ENCODE measurements around the gene ECHDC3.
"Not testable (repeated sequence)": the region's sequence is repeated elsewhere in the genome, so short reads cannot be mapped to it uniquely, and the experiment has no call there.

ECHDC3 gene, protein sequence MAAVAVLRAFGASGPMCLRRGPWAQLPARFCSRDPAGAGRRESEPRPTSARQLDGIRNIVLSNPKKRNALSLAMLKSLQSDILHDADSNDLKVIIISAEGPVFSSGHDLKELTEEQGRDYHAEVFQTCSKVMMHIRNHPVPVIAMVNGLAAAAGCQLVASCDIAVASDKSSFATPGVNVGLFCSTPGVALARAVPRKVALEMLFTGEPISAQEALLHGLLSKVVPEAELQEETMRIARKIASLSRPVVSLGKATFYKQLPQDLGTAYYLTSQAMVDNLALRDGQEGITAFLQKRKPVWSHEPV

DNA sequence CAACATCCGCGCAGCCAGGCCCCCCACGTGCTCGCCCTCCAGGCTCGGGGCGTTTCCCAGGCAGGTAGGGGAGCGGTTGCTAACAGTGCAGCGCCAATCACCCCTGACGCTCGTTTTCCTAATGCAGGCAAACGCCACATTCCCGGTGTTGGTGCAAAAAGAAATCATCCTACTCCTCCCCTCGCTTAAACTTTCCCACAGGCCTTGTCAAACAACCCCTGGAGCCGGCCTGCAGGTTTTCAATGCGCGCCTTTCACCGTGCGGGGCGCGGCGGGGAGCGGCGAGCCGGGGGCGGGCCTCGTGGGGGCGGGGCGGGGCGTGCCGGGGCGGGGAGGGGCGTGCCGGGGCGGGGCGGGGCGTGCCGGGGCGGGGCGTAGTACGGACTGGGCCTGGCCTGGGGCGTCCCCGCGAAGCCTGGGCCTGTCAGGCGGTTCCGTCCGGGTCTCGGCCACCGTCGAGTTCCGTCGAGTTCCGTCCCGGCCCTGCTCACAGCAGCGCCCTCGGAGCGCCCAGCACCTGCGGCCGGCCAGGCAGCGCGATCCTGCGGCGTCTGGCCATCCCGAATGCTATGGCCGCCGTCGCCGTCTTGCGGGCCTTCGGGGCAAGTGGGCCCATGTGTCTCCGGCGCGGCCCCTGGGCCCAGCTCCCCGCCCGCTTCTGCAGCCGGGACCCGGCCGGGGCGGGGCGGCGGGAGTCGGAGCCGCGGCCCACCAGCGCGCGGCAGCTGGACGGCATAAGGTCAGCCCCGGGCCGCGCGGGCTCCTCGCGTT, at the start of gene ECHDC3:
Gene ECHDC3 (plus strand): TSS at position 374 of the 770 bp plus-strand sequence. CDS start 195 bp downstream, at position 569.
- DNase-seq, result peak; percentile 17

DNA sequence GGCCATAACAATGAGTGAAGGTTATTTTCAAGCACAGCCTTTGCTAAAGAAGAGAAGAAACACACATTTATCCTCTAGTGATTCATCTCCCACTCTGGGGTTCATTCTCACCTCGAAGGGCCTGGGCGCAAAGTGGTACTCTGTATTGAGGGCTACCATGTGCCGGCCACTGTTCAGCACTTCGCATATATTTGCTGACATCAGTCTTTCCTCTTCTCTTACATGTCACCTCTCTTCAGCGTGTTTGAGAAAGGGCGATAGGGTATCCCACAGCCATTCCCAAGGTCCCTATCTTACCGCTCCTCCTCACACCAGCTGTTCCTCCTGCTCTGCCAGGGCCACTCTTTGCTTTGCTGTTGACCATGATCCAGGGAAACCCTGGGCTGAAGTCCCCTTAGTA, 48.8 kb upstream of the ECHDC3 start:
- no peak for DNase-seq

DNA sequence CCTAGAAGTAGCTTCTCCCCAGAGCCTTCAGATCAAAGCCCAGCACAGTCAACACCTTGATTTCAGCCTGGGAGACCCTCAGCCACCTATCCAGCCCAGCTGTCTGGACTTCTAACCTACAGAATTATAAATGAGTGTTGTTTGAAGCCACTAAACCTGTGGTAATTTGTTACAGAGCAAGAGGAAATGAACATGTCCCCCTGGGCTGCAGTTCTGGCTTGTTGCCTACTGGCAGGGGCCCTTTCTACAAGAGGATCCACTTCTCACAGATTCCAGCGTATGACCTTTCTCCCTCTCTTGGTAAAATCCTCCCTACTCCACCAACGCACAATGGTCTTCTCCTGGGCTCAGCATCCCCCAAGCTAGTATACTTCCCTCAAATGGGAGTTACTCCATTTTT, 46.4 kb upstream of the ECHDC3 start:
- no peak for DNase-seq

- DNase-seq, result peak; percentile 54
Observed at GRCh38 chr10:11697718-11698527, 44.3 kb upstream of the ECHDC3 start.

DNA sequence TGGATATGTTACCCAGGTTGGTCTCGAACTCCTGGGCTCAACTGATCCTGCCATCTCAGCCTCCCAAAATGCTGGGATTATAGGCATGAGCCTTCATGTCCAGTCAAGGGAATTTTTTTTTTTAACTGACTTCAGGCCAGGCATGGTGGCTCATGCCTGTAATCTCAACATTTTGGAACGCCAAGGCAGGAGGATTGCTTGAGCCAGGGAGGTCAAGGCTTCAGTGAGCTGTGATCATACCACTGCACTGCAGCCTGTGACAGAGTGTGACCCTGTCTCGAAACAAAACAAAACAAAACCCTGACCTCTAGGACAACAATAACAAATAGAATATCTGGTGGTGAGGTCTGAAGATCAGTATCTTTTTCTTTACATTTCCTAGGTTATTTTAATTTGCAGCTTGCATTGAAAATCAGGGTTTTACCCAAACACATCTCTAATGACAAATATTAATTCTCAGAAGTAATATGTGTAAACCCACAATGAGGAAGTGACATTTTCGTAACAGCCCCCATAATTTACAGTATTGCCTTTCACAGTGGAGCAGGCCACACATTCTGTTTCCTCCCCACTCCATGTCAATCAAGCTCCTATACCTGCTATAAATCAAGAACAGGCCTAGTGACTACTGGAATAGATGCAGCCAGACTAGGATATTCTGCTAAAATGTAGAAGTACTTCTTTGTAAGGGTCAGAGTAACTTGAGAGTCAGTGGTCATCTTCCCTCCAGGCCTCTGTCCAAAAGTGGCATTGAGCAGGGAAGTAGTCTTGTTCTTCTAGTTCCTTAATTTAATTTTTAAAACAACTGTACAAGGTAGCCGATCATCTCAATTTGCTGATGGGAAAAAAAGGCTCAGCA, 43.3 kb upstream of the ECHDC3 start:
- DNase-seq, result no peak

DNA sequence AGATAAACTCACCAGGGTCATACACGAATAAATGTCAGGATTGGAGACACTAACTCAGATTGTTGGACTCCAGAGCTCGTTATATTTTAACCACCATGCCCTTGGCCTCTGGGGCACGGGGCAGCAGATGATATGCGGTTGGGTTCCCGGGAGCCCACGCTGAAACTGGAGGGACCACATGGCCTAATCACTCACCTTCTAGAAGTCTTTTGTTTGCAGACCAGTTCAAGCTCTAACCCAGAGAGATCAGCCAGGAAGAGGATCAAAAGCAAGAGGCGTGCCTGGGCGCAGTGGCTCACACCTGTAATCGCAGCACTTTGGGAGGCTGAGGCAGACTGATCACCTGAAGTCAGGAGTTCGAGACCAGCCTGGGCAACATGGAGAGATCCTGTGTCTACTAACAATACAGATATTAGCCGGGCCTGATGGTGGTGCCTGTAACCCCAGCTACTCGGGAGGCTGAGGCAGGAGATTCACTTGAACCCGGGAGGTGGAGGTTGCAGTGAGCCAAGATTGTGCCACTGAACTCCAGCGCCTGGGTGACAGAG, 42.6 kb upstream of the ECHDC3 start:
- no peak for DNase-seq

DNA sequence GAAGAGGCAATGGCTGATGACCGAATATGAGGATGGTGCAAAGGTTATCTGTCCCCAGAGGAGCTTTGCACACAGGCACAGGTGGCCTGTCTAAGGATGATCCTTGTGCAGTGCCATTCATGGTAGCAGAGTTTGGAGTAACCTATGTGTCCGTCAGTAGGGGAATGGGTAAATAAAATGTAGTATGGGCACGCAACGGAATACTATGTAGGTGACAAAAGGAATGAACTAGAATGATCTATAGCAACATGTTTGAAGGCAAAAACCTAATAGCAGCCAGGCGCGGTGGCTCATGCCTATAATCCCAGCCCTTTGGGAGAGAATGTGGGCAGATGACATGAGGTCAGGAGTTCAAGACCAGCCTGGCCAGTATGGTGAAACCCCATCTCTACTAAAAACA, 41.6 kb upstream of the ECHDC3 start:
- no peak for DNase-seq

DNA sequence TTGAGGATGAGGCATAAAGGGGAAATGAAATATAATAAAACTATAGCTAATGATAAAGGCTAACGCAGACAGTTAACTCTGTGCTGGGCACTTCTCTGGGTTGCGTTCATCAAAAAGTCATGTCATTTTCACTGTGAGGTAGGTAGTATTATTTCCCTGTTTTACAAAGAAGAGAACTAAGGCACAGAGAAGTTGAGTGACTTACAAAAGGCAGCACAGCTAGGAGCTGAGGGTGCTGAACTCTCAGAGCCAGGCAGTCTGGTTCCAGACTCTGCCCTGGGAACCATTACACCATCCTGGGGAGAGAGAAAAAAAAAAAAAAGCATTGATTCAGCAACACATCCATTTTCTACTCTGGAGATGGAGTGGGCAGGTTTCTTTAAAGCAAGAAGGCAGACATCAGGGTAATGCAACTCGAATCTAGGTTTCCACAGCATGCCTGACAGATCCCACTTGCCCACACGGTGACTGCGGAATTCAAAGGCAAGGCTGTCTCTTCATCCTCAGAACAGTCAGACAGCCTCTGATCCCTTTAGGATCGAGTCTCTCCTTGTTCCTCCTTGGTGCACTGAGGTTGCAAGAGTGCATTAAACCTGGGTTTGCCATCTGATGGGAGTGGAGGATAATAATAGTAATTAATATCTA, 40.6 kb upstream of the ECHDC3 start:
- no peak for DNase-seq

DNA sequence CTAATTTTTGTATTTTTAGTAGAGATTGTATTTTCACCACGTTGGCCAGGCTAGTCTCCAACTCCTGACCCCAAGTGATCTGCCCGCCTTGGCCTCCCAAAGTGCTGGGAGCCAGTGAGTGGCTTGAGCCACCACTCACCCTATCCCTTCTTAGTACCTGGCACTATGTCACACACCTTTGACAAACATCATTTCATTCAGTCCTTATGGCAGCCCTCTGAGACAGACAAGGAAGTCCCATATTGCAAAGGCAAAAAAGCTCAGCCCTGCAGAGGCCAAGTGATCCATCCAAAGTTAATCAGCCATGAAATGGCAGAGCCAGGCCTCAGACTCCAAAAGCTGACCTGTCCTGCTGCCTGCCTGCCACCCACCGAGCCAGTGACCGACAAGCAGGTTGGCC, 39.9 kb upstream of the ECHDC3 start:
- no peak for DNase-seq

DNA sequence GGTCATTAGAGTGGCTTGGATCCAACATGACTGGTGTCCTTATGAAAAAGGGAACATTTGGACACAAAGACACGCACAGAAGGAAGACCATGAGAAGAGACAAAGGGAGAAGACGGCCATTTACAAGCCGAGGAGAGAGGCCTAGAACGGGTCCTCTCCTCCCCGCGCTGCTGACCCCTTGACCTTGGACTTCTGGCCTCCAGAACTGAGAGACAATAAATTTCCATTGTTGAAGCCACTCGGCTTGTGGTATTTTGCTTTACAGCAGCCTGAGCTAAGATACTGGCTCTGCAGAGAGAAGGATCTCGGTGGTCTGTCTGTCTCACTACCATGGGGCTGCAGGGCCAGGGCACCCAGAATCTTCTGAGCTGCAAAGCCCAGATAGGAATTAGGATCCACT, 38.1 kb upstream of the ECHDC3 start:
- DNase-seq, result no peak

GRCh38 chr10:11705722-11706121, 36.5 kb upstream of the ECHDC3 start:
- DNase-seq, result no peak

- no peak for DNase-seq
Observed at GRCh38 chr10:11706895-11707567, 35.2 kb upstream of the ECHDC3 start.

- no peak for DNase-seq
Observed at GRCh38 chr10:11707624-11708350, 34.4 kb upstream of the ECHDC3 start.

GRCh38 chr10:11708801-11709200, 33.4 kb upstream of the ECHDC3 start:
- DNase-seq, result not testable (repeated sequence)

- no peak for DNase-seq
Observed at GRCh38 chr10:11712744-11713143, 29.4 kb upstream of the ECHDC3 start.

DNA sequence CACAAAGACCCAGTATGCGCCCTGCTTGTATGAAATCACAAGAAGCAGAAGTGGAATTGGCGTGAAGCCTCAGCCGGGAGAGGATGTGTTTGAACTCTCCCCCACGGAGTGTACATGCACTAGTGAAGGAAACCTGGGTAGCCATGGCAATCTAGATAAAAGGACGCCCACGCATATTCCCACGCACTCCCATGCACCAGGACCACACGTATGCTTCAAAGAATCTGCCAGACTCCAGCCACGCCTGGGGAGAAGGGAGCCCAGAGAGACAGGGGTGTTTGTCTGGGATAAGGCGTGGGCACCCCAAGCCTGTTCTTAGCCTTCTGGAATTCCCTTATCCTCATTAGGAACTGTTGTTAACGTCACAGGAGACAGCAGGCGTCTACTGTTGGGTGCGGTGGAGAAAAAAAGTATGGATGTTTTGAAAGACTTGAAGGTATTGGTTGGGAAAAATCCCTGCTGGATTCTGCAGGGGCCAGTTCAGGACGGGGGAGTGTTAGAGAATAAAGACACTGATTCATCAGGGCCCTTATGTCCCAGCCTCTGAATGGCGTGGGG, 28.9 kb upstream of the ECHDC3 start:
- DNase-seq, result peak; percentile 81

DNA sequence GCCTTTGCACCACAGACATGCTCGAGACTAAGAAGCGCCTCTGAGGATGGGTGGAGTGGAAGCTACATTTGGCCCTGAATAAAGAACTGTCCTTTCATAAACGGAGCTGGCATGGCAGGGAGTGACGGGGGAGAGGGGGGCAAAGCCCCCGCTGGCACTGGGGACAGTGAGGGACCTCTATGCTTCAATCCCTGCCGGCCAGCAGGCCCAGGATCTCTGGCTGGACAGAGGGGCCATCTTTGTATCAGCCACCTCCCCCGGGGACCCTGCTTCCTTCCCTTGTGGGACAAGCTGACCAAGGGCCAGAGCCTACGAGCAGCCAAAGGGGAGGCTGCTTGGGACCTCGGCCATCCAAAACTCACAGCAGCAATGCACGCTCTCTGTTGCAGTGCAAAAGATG, 28.2 kb upstream of the ECHDC3 start:
- no peak for DNase-seq

- DNase-seq, result no peak
Observed at GRCh38 chr10:11714750-11715365, 27.3 kb upstream of the ECHDC3 start.

DNA sequence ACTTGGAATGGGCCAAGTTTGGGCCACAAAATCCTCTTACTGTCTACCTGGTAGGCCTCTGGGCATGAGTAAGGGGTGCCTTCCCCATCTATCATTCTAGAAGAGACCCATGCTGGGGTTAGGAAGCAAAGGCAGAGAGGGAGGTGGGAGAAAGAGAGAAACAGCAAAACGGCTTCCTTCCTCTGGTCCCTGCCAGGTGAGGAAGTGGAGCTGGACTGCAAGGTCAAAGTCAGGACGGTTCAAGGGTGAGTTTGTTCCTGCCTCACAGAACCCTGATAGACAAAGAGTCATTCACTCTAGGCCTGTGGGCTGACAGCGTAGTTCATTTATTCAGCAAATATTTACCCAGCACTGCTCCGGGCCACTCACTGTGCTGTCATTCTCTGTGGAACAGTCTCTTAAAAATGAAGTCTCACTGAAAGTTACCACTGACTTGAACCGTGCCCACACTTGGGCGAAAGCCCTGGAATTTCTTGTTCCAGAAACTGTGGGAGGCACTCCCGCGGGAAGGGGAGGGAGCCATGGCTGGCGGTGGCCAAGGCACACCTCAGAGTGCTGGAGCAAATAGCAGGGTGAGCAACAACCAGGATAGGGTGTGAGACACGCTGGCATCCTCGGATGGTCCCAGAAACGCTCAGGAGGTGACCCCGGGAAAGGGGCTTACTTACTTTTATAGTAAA, 26.2 kb upstream of the ECHDC3 start:
- DNase-seq, result no peak
